GM12875 (cell line): ENCODE measurements around the gene RAB19.

ENCODE experiments used
- H3K4me3 ChIP-seq: one replicate; pipeline ENCODE4 v1.5.1; 2011; ENCODE audit warnings: low read depth, low read length, control low read depth
- TF ChIP-seq, protein P1 (sequence below): IDR thresholded peaks from 2 replicates; pipeline ENCODE4 v1.5.1; 2011; ENCODE audit warnings: low read depth, mild to moderate bottlenecking, control low read depth, inconsistent platforms, low read length, moderate library complexity, borderline replicate concordance; ENCODE audit not compliant: insufficient read depth

RAB19 gene

GRCh38 chr7:140375323-140375722 lies 28.5 kb upstream of the RAB19 start:
- no peak overlapping the region for H3K4me3 ChIP-seq

GRCh38 chr7:140375892-140376730 lies 27.7 kb upstream of the RAB19 start:
- TF ChIP-seq, protein P1, sequence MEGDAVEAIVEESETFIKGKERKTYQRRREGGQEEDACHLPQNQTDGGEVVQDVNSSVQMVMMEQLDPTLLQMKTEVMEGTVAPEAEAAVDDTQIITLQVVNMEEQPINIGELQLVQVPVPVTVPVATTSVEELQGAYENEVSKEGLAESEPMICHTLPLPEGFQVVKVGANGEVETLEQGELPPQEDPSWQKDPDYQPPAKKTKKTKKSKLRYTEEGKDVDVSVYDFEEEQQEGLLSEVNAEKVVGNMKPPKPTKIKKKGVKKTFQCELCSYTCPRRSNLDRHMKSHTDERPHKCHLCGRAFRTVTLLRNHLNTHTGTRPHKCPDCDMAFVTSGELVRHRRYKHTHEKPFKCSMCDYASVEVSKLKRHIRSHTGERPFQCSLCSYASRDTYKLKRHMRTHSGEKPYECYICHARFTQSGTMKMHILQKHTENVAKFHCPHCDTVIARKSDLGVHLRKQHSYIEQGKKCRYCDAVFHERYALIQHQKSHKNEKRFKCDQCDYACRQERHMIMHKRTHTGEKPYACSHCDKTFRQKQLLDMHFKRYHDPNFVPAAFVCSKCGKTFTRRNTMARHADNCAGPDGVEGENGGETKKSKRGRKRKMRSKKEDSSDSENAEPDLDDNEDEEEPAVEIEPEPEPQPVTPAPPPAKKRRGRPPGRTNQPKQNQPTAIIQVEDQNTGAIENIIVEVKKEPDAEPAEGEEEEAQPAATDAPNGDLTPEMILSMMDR = no peak

More at GRCh38 chr7:140375323-140375722, 28.5 kb upstream of the RAB19 start:
- TF ChIP-seq, protein P1 = no peak

GRCh38 chr7:140383954-140384713 lies 19.7 kb upstream of the RAB19 start:
- H3K4me3 ChIP-seq = no peak overlapping the region
- TF ChIP-seq, protein P1 = no peak

More at GRCh38 chr7:140375892-140376730, 27.7 kb upstream of the RAB19 start:
- no peak overlapping the region for H3K4me3 ChIP-seq

DNA sequence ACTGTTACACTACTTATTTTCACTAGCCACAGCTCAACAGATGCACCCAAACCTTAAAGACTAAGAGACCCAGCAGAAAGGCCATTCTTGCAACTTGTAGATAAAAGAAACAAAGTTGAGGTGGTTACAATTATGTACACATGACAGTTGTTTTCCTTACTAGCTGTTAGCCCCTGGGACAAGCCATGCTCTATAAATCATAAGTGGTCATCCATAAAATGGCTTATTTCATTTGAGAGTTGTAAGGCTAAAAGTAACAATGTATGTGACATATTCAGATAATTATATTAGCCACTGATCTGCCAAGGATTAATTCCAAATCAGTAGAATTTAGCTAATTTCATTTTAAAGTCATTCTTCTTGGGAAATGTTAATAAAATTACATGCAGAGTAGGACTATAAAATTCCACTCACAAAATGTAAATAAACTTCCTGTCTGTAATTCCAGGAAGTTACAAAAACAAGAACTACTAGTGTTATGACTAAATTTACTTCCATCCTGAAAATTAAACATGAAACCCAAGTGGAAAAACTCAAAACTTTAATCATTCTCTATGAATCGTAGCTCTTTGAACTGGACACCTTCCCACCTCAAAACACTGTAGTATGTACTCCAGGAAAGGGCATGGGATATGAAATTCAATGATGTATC lies 18.8 kb upstream of the RAB19 start:
- TF ChIP-seq, protein P1 = no peak
- no peak overlapping the region for H3K4me3 ChIP-seq

DNA sequence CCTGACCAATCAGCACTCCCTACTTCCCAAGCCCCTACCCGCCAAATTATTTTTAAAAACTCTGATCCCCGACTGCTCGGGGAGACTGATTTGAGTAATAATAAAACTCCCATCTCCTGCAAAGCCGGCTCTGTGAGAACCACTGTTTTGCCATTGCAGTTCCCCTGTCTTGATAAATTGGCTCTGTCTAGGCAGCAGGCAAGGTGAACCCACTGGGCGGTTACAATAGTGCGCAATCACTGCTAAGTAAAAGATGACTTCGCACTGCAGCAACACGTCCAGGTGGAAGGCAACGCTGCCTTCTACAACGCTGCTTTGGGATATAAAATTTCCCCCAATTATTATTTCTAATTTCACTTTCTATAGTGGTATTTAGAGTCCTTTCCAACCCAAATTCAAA lies 14.4 kb upstream of the RAB19 start:
- TF ChIP-seq, protein P1 = no peak
- H3K4me3 ChIP-seq = no peak overlapping the region

DNA sequence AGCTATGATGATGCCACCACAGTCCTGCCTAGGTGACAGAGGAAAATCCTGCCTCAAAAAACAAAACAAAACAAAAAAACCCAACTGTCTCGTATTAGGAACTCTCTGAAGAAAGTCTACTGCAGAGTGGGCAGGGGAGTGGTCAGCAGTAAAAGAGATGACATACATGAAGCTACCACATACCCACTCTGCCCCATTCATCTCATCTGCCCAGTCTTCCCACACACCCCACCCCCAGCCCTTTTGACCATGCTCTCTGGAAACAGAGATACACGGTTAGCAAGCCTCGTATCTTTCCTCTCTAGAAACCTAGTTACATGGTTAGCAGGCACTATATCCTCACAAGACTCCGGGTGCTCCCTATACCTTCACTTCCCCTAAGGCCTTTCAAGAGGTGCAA lies 13.8 kb upstream of the RAB19 start:
- peak overlapping the region; percentile 37 for H3K4me3 ChIP-seq
- TF ChIP-seq, protein P1 = no peak
